Right lung (tissue), 5 donors: Measurements from ENCODE around the gene KCP. TPM values are rescaled to one million over a fixed set of nuclear protein-coding genes. Genes with fewer than 3 reads are reported as not detected.

ENCODE experiments used
- DNase-seq, 2 donors: peaks; one replicate each; pipeline ENCODE4 v3.0.0-alpha.2; 2013
- polyA plus RNA-seq, 5 donors: library from polyadenylated mRNA; unstranded; fragments of 120-200 nt; gene quantifications; one replicate each; pipeline versions ENCODE4 v1.2.1 to v1.2.3, GENCODE V29; 2013; ENCODE audit warnings: inconsistent platforms in 1 of 5, low replicate concordance in 1 of 5; ENCODE audit not compliant: insufficient read length in 5 of 5, insufficient read depth in 1 of 5

KCP gene
- polyA plus RNA-seq, 5 donors, result 4.9 to 9.6 (median 6.1) TPM

- no peak for DNase-seq
Measured at GRCh38 chr7:128827971-128828711, 82.4 kb downstream of the KCP start.

- no peak for DNase-seq
Measured at GRCh38 chr7:128827248-128827958, 83.1 kb downstream of the KCP start.

GRCh38 chr7:128826916-128827247 is 83.6 kb downstream of the KCP start:
- no peak for DNase-seq

Other genes with a start within 250 kb of the KCP start
- gene GARIN1A, start 238.4 kb downstream of the KCP start, polyA plus RNA-seq, result 1 to 10 TPM; 1.8 to 3.4 (median 2.4) TPM
- gene CALU, start 171.3 kb downstream of the KCP start, polyA plus RNA-seq, result 100 to 1,000 TPM; 185 to 240 (median 217) TPM
- 1 to 10 TPM; 1.2 to 1.5 (median 1.3) TPM for gene OPN1SW, start 134.9 kb downstream of the KCP start, polyA plus RNA-seq
- gene CCDC136, start 118.7 kb downstream of the KCP start, polyA plus RNA-seq, result 10 to 100 TPM; 36.6 to 62.7 (median 50.7) TPM
- gene FLNC, start 80.3 kb downstream of the KCP start, polyA plus RNA-seq, result 10 to 100 TPM; 12.6 to 47.4 (median 17.1) TPM
- gene ATP6V1F, start 47.9 kb downstream of the KCP start, polyA plus RNA-seq, result 100 to 1,000 TPM; 103 to 141 (median 116) TPM
- gene IRF5, start 27.2 kb upstream of the KCP start, polyA plus RNA-seq, result 1 to 10 TPM; 1.7 to 4.3 (median 2.1) TPM
- 10 to 100 TPM; 28.8 to 40.4 (median 36.3) TPM for gene TNPO3, start 144.4 kb upstream of the KCP start, polyA plus RNA-seq
- gene TSPAN33, start 234.0 kb upstream of the KCP start, polyA plus RNA-seq, result 1 to 10 TPM; 4.1 to 7.8 (median 4.6) TPM